Spleen (tissue), 7 donors: ENCODE data around the gene GABRA6.

ENCODE experiments used
- CTCF ChIP-seq, 11 experiments: fragments of 200-600 bp in 7 of 11; fragments of 450-650 bp in 4 of 11; sonication (generic) in 4 of 11; IDR thresholded peaks in 8 of 11; conservative IDR thresholded peaks in 3 of 11; 1 replicate in 7 of 11; 2 replicates in 4 of 11; pipeline versions ENCODE4 v1.4.0 to v1.8.0; 2016 to 2021; ENCODE audit warnings: antibody characterized with exemption in 11 of 11, inconsistent platforms in 4 of 11, mild to moderate bottlenecking in 1 of 11
- POLR2A ChIP-seq, 3 donors: fragments of 450-650 bp; IDR thresholded peaks; one replicate each; pipeline ENCODE4 v1.5.1; 2017; ENCODE audit warnings: antibody characterized with exemption in 3 of 3, mild to moderate bottlenecking in 1 of 3
- POLR2AphosphoS5 ChIP-seq, 3 donors: sonication (generic); formaldehyde crosslinking; IDR thresholded peaks; one replicate each; pipeline ENCODE4 v1.5.1; 2017; ENCODE audit warnings: antibody characterized with exemption in 3 of 3
- donor health status: DM: no; HTN: no; CAD: no; lungs with moderate emphysema.
- donor health status: DM: no; HTN: no; CAD: no.
- donor health status: DM: no; HTN: no; CAD: no.

- TF ChIP-seq CTCF (IDR thresholded peaks at IDR 0.05 in 8 of 11, conservative IDR thresholded peaks at IDR 0.05 in 3 of 11) (no peak), POLR2AphosphoS5 (IDR thresholded peaks at IDR 0.05) (no peak), POLR2A (IDR thresholded peaks at IDR 0.05) (no peak)
These were observed 24.7 kb upstream of the GABRA6 start for GRCh38 chr5:161660806-161661205.
